SU-DHL-6 (cell line): ENCODE measurements around the gene CSF1.

Source experiments
- CTCF ChIP-seq: fragments of 200-600 bp; sonication (generic); IDR thresholded peaks from one replicate; pipeline ENCODE4 v1.5.1; 2017; ENCODE audit warnings: antibody characterized with exemption, mild to moderate bottlenecking, low read length, moderate library complexity; ENCODE audit not compliant: insufficient read depth, poor library complexity, severe bottlenecking
- EZH2phosphoT487 ChIP-seq: fragments of 200-600 bp; sonication (generic), shearing (Covaris generic); conservative IDR thresholded peaks from 2 replicates; pipeline ENCODE4 v1.6.1; 2018; ENCODE audit warnings: mild to moderate bottlenecking, antibody characterized with exemption, low read length, moderate library complexity, mixed read lengths

DNA sequence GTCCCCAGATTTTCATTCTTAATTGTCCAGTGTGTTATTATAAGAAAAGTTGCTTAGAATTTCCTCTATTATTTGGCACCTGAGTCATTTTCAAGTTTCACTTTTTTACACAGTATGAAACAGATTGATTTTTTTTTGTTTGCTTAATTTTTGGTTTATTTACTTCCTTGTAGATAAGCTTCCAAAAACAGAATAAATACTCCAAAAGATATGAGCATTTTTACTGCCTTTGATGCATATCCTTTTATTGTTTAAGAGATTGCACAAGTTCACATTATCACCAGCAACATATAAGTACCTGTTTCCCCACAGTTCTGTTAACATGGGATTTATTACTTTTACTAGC, 37.6 kb downstream of the CSF1 start:
- TF ChIP-seq CTCF: no peak
- TF ChIP-seq EZH2phosphoT487: no peak
